Measurements from ENCODE around the gene MPC2.
"Not testable (repeated sequence)": the region's sequence is repeated elsewhere in the genome, so short reads cannot be mapped to it uniquely, and the experiment has no call there.

MPC2 gene

GRCh38 chr1:167904652-167905130 lies 32.2 kb downstream of the MPC2 start:
- ChIA-PET CTCF (no interaction called here), POLR2A (interaction anchor here (1.3 kb wide), 1 partner anchor 31 kb away, joined by 8 read pairs; the partner anchor contains the start of gene DCAF6)
- DNase-seq (ENCODE audit: extremely low spot score), result no peak
- TF ChIP-seq TARDBP (IDR thresholded peaks at IDR 0.05), result no peak
- TF ChIP-seq FOXA1 (IDR thresholded peaks at IDR 0.05), result no peak
- no peak for TF ChIP-seq BHLHE40 (IDR thresholded peaks at IDR 0.05; ENCODE audit: borderline replicate concordance)
- no peak for TF ChIP-seq ARNT (IDR thresholded peaks at IDR 0.05)
- TF ChIP-seq ELF4 (IDR thresholded peaks at IDR 0.05), result no peak
- no peak for TF ChIP-seq L3MBTL2 (conservative IDR thresholded peaks at IDR 0.05)
- no peak for TF ChIP-seq ZNF384 (IDR thresholded peaks at IDR 0.05)

- TF ChIP-seq NFRKB (IDR thresholded peaks at IDR 0.05) (no peak), ZNF384 (IDR thresholded peaks at IDR 0.05) (no peak), TARDBP (IDR thresholded peaks at IDR 0.05) (no peak), SUZ12 (IDR thresholded peaks at IDR 0.05) (no peak), CTBP1 (IDR thresholded peaks at IDR 0.05; ENCODE audit: borderline replicate concordance) (no peak), FOXM1 (IDR thresholded peaks at IDR 0.05; ENCODE audit: borderline replicate concordance) (no peak)
- ChIA-PET CTCF (no interaction called here), POLR2A (no interaction called here)
- DNase-seq (ENCODE audit: extremely low spot score), result no peak
Observed at GRCh38 chr1:167900907-167901306, 36.0 kb downstream of the MPC2 start.

DNA sequence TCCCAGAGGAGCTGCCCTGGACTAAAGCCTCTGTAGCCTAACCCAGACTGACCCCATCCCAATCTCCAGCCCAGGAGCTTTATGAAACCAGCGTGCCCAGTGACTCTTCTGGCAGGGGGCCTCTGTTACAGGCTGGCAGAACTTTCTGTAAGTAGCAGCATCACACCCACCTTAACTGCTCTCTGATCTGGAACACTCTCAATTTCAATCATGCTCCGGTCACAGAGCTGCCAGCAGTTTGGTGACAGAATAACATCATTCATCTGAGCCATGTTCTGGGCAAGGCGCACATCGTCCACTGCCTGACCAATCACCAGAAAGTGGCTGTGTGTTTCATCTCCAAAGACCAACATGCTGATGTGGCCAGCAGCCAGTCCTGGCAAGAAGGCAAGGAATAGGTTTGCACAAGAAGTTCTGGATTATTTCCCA lies 37.6 kb downstream of the MPC2 start:
- no peak for DNase-seq (ENCODE audit: extremely low spot score)
- ChIA-PET CTCF (interaction anchor here (0.6 kb wide), 1 partner anchor 100 kb away, joined by 3 read pairs; no protein-coding TSS in a partner anchor), POLR2A (interaction anchor here (0.7 kb wide), 1 partner anchor 94 kb away, joined by 3 read pairs; no protein-coding TSS in a partner anchor)
- TF ChIP-seq L3MBTL2 (conservative IDR thresholded peaks at IDR 0.05), result no peak
- no peak for TF ChIP-seq BHLHE40 (IDR thresholded peaks at IDR 0.05; ENCODE audit: borderline replicate concordance)
- TF ChIP-seq FOXK2 (IDR thresholded peaks at IDR 0.05), result no peak
- TF ChIP-seq ELF4 (IDR thresholded peaks at IDR 0.05), result no peak
- TF ChIP-seq FOXM1 (IDR thresholded peaks at IDR 0.05; ENCODE audit: borderline replicate concordance), result no peak
- no peak for TF ChIP-seq ARNT (IDR thresholded peaks at IDR 0.05)
- no peak for TF ChIP-seq SUZ12 (IDR thresholded peaks at IDR 0.05)
- no peak for TF ChIP-seq HDGF (IDR thresholded peaks at IDR 0.05; ENCODE audit: borderline replicate concordance)
- no peak for TF ChIP-seq SP1 (IDR thresholded peaks at IDR 0.05)
- TF ChIP-seq NFRKB (IDR thresholded peaks at IDR 0.05), result no peak
- TF ChIP-seq TARDBP (IDR thresholded peaks at IDR 0.05), result no peak
- no peak for TF ChIP-seq FOXA1 (IDR thresholded peaks at IDR 0.05)
- TF ChIP-seq PKNOX1 (IDR thresholded peaks at IDR 0.05), result no peak
- no peak for TF ChIP-seq CTBP1 (IDR thresholded peaks at IDR 0.05; ENCODE audit: borderline replicate concordance)

DNA sequence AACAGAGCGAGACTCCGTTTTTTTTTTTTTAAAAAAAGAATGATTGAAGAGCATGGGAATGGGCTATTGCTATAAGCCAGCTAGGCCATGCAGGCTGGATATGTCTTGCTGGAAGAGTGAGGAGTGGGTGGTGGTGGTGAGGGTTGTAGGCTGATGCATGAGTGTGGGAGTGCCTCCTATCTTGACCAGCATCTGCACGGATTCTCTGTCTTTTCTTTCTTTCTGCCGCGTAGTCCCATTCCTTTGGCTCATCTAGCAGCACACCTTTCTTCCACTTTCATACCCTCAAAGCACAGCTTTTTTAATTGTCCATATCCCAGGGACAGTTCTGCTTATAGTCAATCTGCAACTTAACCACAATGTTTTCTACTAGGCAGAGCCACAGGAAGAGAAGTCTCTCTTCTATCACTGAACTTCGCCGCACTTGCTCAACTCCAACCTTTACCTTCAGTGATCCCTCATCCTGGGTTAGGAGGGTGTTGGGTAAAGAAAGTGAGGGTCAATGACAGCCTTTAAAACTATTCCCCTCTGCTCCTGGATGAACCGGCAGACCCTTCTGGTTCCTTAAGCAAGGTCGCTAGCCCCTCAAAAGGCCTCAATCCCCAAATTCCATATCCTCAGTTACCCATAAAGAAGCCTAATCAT lies 38.2 kb downstream of the MPC2 start:
- CTCF ChIA-PET, result interaction anchor here (0.6 kb wide), 1 partner anchor 99 kb away, joined by 3 read pairs; no protein-coding TSS in a partner anchor
- TF ChIP-seq CTBP1 (IDR thresholded peaks at IDR 0.05; ENCODE audit: borderline replicate concordance) (no peak), SP1 (IDR thresholded peaks at IDR 0.05) (no peak), BHLHE40 (IDR thresholded peaks at IDR 0.05; ENCODE audit: borderline replicate concordance) (no peak)
- POLR2A ChIA-PET, result no interaction called here
- DNase-seq (ENCODE audit: extremely low spot score), result no peak

- CTCF ChIA-PET, result no interaction called here
- no peak for DNase-seq (ENCODE audit: extremely low spot score)
- no peak for TF ChIP-seq ELF4 (IDR thresholded peaks at IDR 0.05)
- POLR2A ChIA-PET, result no interaction called here
Observed at GRCh38 chr1:167893798-167894197, 43.1 kb downstream of the MPC2 start.

GRCh38 chr1:167890400-167890799 lies 46.5 kb downstream of the MPC2 start:
- TF ChIP-seq ZNF384 (IDR thresholded peaks at IDR 0.05), result no peak
- TF ChIP-seq SP1 (IDR thresholded peaks at IDR 0.05), result no peak
- no peak for TF ChIP-seq CTBP1 (IDR thresholded peaks at IDR 0.05; ENCODE audit: borderline replicate concordance)
- TF ChIP-seq SUZ12 (IDR thresholded peaks at IDR 0.05), result no peak
- no peak for TF ChIP-seq TARDBP (IDR thresholded peaks at IDR 0.05)
- no peak for TF ChIP-seq FOXK2 (IDR thresholded peaks at IDR 0.05)
- no peak for TF ChIP-seq LEF1 (IDR thresholded peaks at IDR 0.05; ENCODE audit: borderline replicate concordance)
- CTCF ChIA-PET, result no interaction called here
- no peak for DNase-seq (ENCODE audit: extremely low spot score)
- POLR2A ChIA-PET, result no interaction called here

GRCh38 chr1:167887187-167887586 lies 49.7 kb downstream of the MPC2 start:
- CTCF ChIA-PET; POLR2A ChIA-PET; DNase-seq (ENCODE audit: extremely low spot score): not testable (repeated sequence)

DNA sequence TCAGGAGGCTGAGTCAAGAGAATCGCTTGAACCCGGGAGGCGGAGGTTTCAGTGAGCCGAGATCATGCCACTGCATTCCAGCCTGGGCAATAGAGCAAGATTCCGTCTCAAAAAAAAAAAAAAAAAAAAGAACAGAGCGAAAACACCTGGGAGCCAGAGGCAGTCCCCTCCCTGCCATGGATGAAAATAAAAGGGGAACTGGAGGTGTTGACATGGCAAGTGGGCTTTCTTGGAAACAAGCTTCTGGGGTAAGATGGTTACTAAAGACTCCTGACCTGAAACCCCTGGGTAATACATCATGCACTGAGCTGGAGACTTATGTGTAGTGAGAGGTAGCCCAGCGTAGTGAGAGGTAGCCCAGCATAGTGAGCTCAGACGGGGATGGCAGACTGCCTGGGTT lies 54.5 kb downstream of the MPC2 start:
- ChIA-PET CTCF (no interaction called here), POLR2A (no interaction called here)
- DNase-seq (ENCODE audit: extremely low spot score), result no peak
- no peak for TF ChIP-seq PKNOX1 (IDR thresholded peaks at IDR 0.05)
- no peak for TF ChIP-seq ZNF384 (IDR thresholded peaks at IDR 0.05)
- TF ChIP-seq FOXK2 (IDR thresholded peaks at IDR 0.05), result no peak
- no peak for TF ChIP-seq NFRKB (IDR thresholded peaks at IDR 0.05)
